A673 (cell line): ENCODE measurements around the gene KNCN.

ENCODE experiments used
- CTCF ChIP-seq: fragments of 300-800, 200-600 bp; sonication (generic); conservative IDR thresholded peaks from 2 replicates; pipeline ENCODE4 v1.5.1; 2017; ENCODE audit warnings: low read depth, mild to moderate bottlenecking, antibody characterized with exemption, low read length, moderate library complexity, mixed read lengths
- EZH2 ChIP-seq: fragments of 200-600 bp; sonication (generic); IDR thresholded peaks from 2 replicates; pipeline ENCODE4 v1.6.1; 2017; ENCODE audit warnings: borderline replicate concordance, low read depth, mild to moderate bottlenecking, mixed read lengths, antibody characterized with exemption, low read length; ENCODE audit not compliant: poor library complexity, severe bottlenecking

- TF ChIP-seq CTCF (no peak), EZH2 (no peak)
Observed at GRCh38 chr1:46575778-46576177, 24.3 kb upstream of the KNCN start.
